ENCODE data around the gene SP5.

Gene SP5

DNA sequence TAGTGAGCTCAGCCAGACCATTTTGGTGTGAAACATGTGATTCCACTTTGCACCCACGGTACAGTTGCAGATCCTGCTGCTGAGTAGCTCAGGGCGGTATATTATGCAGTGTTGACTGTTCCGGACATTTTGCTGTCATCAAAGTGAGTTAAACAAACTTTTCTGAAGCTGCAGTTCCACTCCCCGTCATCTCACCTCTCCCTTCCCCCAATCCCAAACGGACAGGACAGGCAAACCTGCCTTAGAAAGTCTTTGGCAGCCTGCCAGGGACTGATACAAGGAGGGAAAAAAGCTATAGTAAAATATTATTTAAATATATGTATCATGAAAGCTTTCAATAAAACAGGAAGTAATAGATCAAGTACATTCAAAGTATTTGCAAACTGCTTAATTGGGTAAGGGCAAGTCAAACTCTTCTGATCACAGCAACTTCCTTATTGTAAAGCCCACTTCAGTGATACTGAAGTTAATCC, 35.5 kb upstream of the SP5 start:
- TF ChIP-seq, protein P1, sequence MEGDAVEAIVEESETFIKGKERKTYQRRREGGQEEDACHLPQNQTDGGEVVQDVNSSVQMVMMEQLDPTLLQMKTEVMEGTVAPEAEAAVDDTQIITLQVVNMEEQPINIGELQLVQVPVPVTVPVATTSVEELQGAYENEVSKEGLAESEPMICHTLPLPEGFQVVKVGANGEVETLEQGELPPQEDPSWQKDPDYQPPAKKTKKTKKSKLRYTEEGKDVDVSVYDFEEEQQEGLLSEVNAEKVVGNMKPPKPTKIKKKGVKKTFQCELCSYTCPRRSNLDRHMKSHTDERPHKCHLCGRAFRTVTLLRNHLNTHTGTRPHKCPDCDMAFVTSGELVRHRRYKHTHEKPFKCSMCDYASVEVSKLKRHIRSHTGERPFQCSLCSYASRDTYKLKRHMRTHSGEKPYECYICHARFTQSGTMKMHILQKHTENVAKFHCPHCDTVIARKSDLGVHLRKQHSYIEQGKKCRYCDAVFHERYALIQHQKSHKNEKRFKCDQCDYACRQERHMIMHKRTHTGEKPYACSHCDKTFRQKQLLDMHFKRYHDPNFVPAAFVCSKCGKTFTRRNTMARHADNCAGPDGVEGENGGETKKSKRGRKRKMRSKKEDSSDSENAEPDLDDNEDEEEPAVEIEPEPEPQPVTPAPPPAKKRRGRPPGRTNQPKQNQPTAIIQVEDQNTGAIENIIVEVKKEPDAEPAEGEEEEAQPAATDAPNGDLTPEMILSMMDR (IDR thresholded peaks at IDR 0.05; ENCODE audit: control extremely low read depth, extremely low read depth, low read depth, missing control alignments): no peak
- no peak for DNase-seq (ENCODE audit: extremely low spot score)
- ChIA-PET POLR2A (no interaction called here), CTCF (interaction anchor here (1.0 to 1.4 kb wide), 4 partner anchors 18 to 272 kb away, joined by 3 read pairs; no protein-coding TSS in a partner anchor)

DNA sequence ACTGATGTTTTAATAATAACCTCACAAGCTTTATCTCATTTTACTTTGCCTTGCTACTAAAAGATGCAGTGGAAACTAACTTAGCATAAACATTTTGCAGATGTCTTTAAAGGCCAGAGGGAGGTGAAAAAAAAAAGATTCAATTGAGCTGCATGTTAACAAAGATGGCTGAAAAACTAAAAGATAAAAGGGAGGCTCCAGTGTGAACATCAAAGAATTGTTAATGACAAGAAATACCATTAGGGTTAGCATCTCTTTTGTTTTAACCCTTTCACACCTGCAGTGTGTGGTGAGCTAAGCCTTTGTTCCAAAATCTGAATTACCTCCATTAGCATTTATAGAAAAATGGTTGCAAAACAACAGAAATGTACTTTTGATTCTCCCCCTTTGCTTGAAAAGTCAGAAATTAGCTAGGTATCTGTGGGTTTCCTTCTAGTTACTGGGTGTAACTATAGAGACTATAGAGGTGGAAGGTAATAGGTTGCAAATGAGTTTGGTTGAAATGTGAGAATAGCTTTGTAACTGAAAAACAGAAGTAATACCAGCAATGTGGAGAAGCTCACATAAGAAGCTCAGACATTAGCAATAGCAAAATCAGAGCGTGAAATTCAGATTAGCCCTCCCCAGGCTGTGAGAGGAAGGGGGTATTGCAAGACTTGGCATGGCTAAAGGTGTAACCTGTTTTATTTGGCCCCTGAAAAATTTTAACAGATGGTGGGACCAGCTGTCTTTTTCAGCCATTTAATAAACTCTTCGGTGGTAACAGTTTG, 34.8 kb upstream of the SP5 start:
- CTCF ChIA-PET: interaction anchor here (1.1 to 1.6 kb wide), 4 partner anchors 98 to 273 kb away, joined by 3 read pairs; no protein-coding TSS in a partner anchor
- DNase-seq (ENCODE audit: extremely low spot score): peak; percentile 45
- POLR2A ChIA-PET: no interaction called here
- TF ChIP-seq, protein P1 (IDR thresholded peaks at IDR 0.05; ENCODE audit: control extremely low read depth, extremely low read depth, low read depth, missing control alignments): no peak

DNA sequence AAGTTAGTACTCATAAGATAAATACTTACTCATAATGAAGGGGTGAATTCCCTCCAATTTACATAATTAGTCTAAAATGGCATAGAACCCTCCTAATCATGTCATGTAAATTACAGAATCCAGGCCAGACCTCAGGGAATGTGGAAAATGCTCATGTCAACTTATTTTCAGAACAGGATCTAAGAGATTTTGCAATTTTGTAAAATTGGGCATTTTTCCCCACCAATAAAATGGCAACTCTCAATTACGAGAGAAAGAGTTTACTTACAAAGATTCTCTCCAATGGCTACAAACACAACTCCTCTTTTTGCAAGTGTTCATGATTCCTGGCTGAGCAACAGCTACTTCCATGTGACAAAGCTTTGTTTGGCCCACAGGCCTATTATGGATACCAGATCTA, 33.8 kb upstream of the SP5 start:
- TF ChIP-seq, protein P1 (IDR thresholded peaks at IDR 0.05; ENCODE audit: control extremely low read depth, extremely low read depth, low read depth, missing control alignments): no peak
- no peak for DNase-seq (ENCODE audit: extremely low spot score)
- ChIA-PET CTCF (interaction anchor here (1.6 kb wide), 1 partner anchor 272 kb away, joined by 3 read pairs; no protein-coding TSS in a partner anchor), POLR2A (no interaction called here)

DNA sequence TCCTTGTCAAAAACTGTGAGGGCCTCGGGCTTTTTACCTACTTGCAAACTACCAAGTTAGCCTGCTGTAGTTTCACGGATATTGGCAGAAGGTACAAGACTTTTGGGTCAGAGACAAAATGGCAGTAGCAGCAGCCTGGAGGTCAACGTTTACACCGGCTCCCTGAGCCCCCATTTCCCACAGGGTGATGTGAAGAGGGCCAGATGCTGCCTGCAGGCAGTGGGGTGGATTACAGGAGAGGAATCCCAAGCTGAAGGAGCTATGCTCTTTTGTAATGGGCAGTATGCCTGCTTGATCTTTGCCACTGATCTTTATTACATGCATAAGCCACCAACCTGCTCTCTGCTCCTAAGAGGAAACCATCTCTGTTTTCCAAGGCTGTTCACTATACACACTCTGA, 29.5 kb upstream of the SP5 start:
- CTCF ChIA-PET: no interaction called here
- TF ChIP-seq, protein P1 (IDR thresholded peaks at IDR 0.05; ENCODE audit: control extremely low read depth, extremely low read depth, low read depth, missing control alignments): no peak
- POLR2A ChIA-PET: no interaction called here

DNA sequence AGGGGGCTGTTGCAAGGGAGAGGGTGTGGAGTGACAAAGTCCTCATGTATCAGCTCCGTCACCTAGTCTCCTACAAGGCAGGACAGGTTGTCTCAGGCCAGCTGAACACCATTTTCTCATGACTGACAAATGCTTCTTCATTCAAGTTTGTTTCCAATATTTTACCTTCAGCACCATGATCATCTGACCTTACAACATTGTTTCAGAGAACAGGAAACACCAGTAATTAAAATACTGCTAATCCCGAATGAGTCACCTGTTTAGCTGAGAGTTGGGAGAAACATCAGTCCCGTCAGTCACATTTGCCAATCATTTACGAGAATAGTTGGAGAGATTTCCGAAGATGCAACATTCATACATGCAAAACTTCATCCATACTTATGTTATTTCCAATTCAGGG, 25.7 kb upstream of the SP5 start:
- TF ChIP-seq, protein P1 (IDR thresholded peaks at IDR 0.05; ENCODE audit: control extremely low read depth, extremely low read depth, low read depth, missing control alignments): no peak
- CTCF ChIA-PET: no interaction called here
- POLR2A ChIA-PET: no interaction called here
- DNase-seq (ENCODE audit: extremely low spot score): no peak

More for the DNA sequence above, 29.5 kb upstream of the SP5 start:
- DNase-seq (ENCODE audit: extremely low spot score): no peak

DNA sequence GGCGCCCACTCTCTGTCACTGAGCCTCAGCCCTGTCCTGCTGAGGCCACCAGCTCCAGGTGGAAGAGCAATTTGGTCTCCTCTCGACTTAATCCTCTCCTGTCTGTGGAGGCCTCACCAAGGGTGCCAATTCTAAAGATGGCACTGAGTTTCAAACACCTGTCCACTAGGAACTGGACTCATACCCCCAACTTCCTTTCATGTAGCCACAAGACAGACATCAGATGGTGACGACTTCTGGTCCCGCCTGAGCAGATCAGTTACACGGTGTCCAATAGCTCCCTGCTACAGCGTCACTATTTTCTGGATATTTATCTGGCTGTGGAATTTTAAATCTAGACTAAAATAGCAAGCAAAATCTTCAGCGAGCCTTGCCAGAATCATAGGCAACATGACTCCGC, 24.5 kb upstream of the SP5 start:
- TF ChIP-seq, protein P1 (IDR thresholded peaks at IDR 0.05; ENCODE audit: control extremely low read depth, extremely low read depth, low read depth, missing control alignments): no peak
- CTCF ChIA-PET: no interaction called here
- no peak for DNase-seq (ENCODE audit: extremely low spot score)
- POLR2A ChIA-PET: no interaction called here

Measured in GM10248 (cell line).